ENCODE measurements around the gene PLA2G2F.

PLA2G2F gene, protein sequence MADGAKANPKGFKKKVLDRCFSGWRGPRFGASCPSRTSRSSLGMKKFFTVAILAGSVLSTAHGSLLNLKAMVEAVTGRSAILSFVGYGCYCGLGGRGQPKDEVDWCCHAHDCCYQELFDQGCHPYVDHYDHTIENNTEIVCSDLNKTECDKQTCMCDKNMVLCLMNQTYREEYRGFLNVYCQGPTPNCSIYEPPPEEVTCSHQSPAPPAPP

DNA sequence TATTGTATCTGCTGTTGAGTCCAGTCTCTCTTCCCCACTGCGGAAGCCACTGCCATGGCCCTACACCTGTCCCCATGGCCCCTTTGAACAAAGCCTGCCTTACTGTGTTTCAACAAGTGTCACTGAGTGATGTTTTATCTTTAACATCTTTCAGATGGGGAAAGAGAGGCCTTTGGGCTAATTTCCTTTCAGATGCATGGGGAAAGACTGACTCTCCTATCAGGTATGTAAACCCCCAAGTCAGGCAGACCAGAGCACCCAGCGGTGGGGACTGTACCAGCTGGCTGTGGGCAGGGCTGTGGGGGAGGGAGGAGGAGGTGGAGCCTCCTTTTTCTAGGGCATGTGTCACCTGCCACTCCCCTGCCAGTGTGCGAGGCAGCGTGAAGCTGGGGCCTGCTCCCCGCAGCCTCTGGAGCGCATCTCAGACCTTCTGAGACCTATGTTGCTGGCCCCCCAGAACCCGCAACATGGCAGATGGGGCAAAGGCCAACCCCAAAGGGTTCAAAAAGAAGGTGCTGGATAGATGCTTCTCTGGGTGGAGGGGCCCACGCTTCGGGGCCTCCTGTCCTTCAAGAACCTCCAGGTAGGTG, at the start of gene PLA2G2F:
Gene PLA2G2F, plus strand, starts transcription at position 363 of the 590 bp plus-strand sequence. Its CDS starts 105 bp downstream, at position 468.
- no peak for DNase-seq

DNA sequence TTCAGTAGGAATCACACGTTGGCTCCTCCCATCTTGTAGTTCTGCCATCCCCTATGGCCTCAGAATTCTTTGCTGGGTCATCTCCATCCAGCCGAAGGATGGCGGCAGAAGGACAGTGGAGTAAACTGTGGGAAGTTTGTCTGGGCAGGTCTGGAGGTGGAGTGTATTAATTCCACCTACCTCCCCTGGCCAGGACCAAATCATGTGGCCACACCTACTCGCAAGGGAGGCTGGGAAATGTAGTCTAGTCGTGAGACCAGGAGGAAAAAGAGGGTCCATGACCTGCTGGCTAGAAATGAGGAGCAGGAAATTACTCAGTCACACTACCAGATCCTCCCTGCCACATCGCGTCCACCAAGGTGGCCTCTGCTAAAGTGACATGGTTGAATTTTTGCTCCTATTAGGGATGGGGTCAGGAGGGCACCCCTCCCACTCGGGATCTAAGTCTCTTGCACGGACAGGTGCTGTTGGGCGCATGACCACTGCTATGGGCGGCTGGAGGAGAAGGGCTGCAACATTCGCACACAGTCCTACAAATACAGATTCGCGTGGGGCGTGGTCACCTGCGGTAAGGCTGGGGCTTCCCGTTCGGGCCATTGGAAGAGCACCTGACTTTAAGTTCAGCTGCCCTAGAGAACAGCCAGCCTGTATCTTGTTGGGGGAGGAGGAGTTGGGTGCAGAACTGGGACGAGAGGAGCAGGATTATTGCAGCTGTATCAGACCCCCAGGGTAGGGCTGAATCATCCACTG, 49.6 kb upstream of the PLA2G2F start:
- DNase-seq = no peak

DNA sequence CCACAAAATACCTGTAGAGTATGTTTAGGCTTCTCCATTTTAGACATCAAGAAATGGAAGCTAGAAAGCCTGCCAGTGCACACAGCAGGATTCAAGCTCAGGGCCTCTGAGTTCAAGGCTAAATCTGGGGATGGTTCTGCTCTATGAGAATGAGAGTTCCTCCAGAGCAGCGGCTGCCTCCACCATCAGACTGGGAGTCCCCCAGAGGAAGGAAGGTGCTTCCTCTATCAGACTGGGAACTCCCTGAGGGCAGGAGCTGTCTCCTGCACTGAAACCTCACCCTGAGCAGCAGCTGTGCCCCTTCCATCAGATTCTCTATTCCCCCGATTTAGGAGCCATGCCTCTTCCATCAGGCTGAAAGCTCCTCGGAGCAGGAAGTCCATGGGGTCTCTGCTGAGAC, 49.0 kb upstream of the PLA2G2F start:
- no peak for DNase-seq

DNA sequence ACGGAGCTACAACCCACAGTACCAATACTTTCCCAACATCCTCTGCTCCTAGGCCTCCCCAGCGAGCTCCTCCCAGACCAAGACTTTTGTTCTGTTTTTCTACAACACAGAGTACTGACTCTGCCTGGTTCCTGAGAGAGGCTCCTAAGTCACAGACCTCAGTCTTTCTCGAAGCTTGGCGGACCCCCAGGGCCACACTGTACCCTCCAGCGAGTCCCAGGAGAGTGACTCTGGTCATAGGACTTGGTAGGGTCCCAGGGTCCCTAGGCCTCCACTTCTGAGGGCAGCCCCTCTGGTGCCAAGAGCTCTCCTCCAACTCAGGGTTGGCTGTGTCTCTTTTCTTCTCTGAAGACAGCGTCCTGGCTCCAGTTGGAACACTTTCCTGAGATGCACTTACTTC, 48.5 kb upstream of the PLA2G2F start:
- DNase-seq = no peak

DNA sequence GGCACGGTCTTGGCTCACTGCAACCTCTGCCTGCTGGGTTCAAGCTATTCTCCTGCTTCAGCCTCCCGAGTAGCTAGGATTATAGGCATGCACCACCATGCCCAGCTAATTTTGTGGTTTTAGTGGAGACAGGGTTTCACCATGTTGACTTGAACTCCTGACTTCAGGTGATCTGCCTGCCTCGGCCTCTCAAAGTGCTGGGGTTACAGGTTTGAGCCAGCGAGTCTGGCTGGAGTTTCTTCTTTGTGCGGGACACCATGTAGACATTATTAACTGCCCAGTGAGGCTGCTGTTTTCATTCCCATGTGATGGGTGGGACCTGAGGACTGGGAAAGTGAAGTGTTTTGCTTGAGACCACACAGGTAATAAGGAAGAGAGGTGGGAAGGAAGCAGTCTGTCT, 45.8 kb upstream of the PLA2G2F start:
- DNase-seq = no peak

GRCh38 chr1:20093940-20094391, 45.2 kb upstream of the PLA2G2F start:
- DNase-seq = no peak

GRCh38 chr1:20095564-20096434, 43.3 kb upstream of the PLA2G2F start:
- no peak for DNase-seq

- DNase-seq = no peak
Measured at GRCh38 chr1:20096840-20097447, 42.2 kb upstream of the PLA2G2F start.

DNA sequence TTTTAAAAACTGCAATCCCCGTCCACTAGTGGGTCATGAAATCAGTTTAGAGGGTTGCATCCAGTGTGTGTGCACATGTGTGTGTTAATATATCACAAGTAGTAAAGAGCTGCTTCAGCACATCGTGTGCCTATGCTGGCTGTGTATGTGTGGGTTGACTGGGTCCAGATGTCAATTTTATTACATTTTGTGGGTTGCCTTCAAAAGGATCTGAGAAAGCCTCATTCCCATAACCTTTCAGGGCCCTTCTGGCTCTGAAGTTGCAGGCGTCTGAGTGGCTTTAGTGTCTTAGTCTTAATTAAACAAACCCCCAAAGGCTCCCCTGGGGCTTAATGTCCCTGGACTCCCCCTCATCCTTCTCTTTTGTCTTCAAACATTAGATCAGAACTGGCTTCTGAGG, 39.6 kb upstream of the PLA2G2F start:
- no peak for DNase-seq

- DNase-seq = no peak
Measured at GRCh38 chr1:20100632-20101355, 38.3 kb upstream of the PLA2G2F start.

DNA sequence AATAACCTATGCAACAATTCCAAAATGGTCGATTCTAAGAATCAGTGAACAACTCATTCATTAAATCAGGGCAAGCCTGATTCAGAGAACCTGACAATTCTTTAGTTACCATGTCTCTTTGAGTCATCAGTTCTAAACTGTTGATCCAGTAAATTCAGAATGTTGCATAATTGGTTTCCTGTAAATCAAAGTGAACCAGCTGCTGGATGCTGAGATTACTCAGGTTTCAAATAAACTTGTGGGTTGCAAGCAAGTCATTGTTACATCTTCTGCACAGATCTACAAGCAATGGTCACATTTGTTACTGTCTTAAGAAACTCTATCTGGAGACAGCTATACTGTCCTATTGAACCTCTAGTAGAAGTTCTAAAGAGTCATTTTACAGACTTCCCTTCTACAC, 36.2 kb upstream of the PLA2G2F start:
- no peak for DNase-seq

DNA sequence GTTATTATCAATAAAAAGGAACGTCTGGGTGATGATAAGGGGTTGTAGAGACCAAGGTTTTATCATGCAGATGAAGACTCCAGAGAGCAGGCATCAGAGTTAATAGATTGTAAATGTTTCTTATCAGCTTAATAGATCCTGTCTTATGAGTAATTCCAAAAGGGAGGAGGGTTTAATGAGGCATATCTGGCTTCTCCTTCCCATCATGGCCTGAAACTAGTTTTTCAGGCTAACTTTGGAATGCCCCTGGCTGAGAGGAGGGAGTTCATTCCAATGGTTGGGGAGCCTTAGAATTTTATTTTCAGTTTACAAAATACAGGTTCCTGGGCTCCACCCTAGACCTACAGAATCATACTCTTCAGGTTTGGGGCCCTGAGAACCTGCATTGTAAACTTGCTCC, 33.3 kb upstream of the PLA2G2F start:
- DNase-seq = no peak

DNA sequence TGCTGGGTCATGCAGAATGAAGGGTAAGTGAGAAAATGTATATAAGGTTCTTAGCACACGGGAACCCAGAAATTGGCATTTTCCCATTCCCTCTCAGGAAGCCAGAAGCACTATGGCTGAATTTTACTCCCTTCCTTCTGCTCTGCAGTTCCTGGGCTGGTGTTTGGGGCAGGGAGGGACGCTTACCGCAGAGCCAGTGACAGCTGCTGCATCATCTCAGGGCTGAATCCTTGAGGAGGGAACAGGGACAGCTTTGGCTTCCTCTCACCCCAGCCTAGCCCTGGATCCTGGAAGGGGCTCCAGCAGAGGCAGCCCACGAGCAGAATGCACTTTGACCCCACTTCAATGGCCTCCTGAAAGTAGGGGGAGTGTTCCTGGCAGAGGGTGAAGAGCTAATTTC, 31.8 kb upstream of the PLA2G2F start:
- no peak for DNase-seq

GRCh38 chr1:20107796-20108195, 31.3 kb upstream of the PLA2G2F start:
- DNase-seq = no peak

- DNase-seq = no peak
Measured at GRCh38 chr1:20108366-20109123, 30.6 kb upstream of the PLA2G2F start.

DNA sequence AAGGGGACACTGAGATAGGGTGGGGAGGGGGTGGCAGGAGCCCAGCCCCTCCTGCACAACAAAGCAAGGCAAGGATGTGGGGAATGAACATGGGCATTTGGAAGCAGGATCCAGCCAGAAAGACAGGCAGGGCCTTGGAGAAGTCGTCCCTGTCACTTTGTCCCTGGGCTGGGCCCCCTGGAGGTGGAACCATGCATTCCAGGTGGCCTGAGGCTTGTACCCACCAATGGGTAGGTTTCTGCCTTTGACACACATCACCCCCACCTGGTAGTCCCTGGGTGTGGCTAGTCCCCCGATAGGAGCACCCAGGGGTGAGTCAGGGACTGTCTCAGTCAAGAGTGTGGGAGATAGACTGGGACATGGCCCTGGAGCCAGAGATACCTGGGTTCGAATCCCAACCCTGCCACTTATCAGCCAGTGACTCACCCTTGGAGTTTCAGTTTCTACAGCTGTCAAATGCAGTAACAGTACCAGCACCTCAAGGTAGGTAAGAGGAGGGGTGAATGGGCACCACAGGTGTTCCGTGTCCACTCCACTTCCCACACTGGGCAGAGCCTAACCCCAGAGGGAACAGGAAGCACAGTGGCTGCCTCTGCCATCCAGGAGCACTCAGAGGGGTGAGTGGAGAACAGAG, 29.8 kb upstream of the PLA2G2F start:
- DNase-seq = no peak

DNA sequence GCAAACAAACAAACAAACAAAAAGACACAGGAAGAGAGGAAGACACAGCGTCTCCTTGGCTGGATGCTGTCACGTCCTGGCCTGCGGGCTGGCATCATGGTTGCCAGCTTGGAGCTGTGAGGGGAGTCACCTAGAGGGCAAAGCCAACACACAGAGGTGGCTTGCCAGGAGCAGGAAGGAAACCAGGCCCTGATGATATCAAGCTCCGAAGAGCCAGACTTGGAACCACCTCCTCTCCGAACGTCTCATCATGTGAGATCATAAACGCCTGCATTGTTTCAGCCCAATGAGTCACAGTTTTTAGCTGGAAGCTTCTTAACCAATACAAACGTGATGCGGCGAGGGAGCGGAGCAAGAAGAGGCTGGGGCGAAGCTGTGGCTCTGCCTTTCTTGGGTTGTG, 28.4 kb upstream of the PLA2G2F start:
- DNase-seq = no peak

DNA sequence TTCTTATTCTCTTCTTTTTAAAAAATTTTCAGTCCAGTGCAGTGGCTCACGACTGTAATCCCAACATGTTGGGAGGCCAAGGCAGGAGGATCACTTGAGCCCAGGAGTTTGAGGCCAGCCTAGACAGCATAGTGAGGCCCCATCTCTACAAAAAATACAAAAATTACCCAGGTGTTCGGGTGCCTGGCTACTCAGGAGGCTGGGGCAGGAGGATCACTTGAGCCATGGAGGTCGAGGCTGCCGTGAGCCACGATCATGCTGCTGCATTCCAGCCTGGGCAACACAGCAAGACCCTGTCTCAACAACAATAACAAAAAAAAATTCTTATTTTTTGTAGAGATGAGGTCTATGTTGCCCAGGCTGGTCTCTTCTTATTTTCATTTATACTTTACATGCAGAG, 27.7 kb upstream of the PLA2G2F start:
- DNase-seq = no peak

GRCh38 chr1:20112279-20113000, 26.7 kb upstream of the PLA2G2F start:
- peak; percentile 27 for DNase-seq

GRCh38 chr1:20114021-20114648, 25.0 kb upstream of the PLA2G2F start:
- DNase-seq = no peak

All from DMS 273 treated with DMSO at 0.1 percent for 48 hours (cell line).